CD4-positive, alpha-beta T cell treated with Interleukin-2 at 100 ng/mL for 4 hours (primary cell): ENCODE measurements around the gene GLRA2.
"Not testable (repeated sequence)": the region's sequence is repeated elsewhere in the genome, so short reads cannot be mapped to it uniquely, and the experiment has no call there.

Experiments
- DNase-seq: peaks from one replicate; pipeline ENCODE4 v3.0.0-alpha.2; 2020; ENCODE audit warnings: low spot score

Gene GLRA2

GRCh38 chrX:14591976-14592375, 62.6 kb downstream of the GLRA2 start:
- DNase-seq: no peak

GRCh38 chrX:14594521-14594920, 65.2 kb downstream of the GLRA2 start:
- DNase-seq: no peak

GRCh38 chrX:14598330-14598729, 69.0 kb downstream of the GLRA2 start:
- DNase-seq: no peak

GRCh38 chrX:14607446-14607985, 78.2 kb downstream of the GLRA2 start:
- no peak for DNase-seq

GRCh38 chrX:14612450-14612849, 83.1 kb downstream of the GLRA2 start:
- DNase-seq: not testable (repeated sequence)

- no peak for DNase-seq
These were observed 87.0 kb downstream of the GLRA2 start for GRCh38 chrX:14616301-14616700.

- DNase-seq: no peak
These were observed 87.5 kb downstream of the GLRA2 start for GRCh38 chrX:14616836-14617235.

GRCh38 chrX:14618177-14618965, 89.0 kb downstream of the GLRA2 start:
- DNase-seq: no peak

GRCh38 chrX:14630733-14631132, 101.4 kb downstream of the GLRA2 start:
- no peak for DNase-seq

GRCh38 chrX:14641681-14642655, 112.6 kb downstream of the GLRA2 start:
- no peak for DNase-seq

GRCh38 chrX:14660970-14661369, 131.6 kb downstream of the GLRA2 start:
- no peak for DNase-seq

GRCh38 chrX:14670819-14671218, 141.5 kb downstream of the GLRA2 start:
- DNase-seq: no peak

- DNase-seq: no peak
These were observed 143.4 kb downstream of the GLRA2 start for GRCh38 chrX:14672611-14673172.

- DNase-seq: no peak
These were observed 143.9 kb downstream of the GLRA2 start for GRCh38 chrX:14673236-14673635.

GRCh38 chrX:14673764-14674163, 144.4 kb downstream of the GLRA2 start:
- DNase-seq: no peak

GRCh38 chrX:14675500-14675899, 146.2 kb downstream of the GLRA2 start:
- DNase-seq: no peak

- DNase-seq: no peak
These were observed 147.1 kb downstream of the GLRA2 start for GRCh38 chrX:14676431-14676830.

GRCh38 chrX:14688331-14688730, 159.0 kb downstream of the GLRA2 start:
- not testable (repeated sequence) for DNase-seq

- DNase-seq: no peak
These were observed 161.2 kb downstream of the GLRA2 start for GRCh38 chrX:14690553-14690952.

GRCh38 chrX:14694611-14695010, 165.3 kb downstream of the GLRA2 start:
- no peak for DNase-seq

GRCh38 chrX:14697451-14697850, 168.1 kb downstream of the GLRA2 start:
- no peak for DNase-seq

- no peak for DNase-seq
These were observed 169.5 kb downstream of the GLRA2 start for GRCh38 chrX:14698790-14699189.
